Sigmoid colon (tissue), 7 donors: Measurements from ENCODE around the gene JPH4. TPM values are rescaled to one million over a fixed set of nuclear protein-coding genes. Genes with fewer than 3 reads are reported as not detected.

Experiments
- DNase-seq: peaks from one replicate; pipeline ENCODE4 v3.0.0-alpha.2; 2019
- H3K27ac ChIP-seq, 4 donors: fragments of 200-600 bp; sonication (generic); one replicate each; pipeline ENCODE4 v1.5.1; 2016 to 2019; ENCODE audit warnings: mild to moderate bottlenecking in 1 of 4
- H3K27me3 ChIP-seq, 3 donors: fragments of 200-600 bp; sonication (generic); one replicate each; pipeline ENCODE4 v1.5.1; 2019; ENCODE audit warnings: mild to moderate bottlenecking in 1 of 3
- H3K36me3 ChIP-seq, 4 donors: fragments of 200-600 bp; sonication (generic); one replicate each; pipeline ENCODE4 v1.5.1; 2016 to 2019
- H3K4me1 ChIP-seq, 4 donors: fragments of 200-600 bp; sonication (generic); one replicate each; pipeline ENCODE4 v1.5.1; 2017 to 2019
- H3K4me3 ChIP-seq, 4 donors: fragments of 200-600 bp; sonication (generic); one replicate each; pipeline ENCODE4 v1.5.1; 2017 to 2019; ENCODE audit warnings: mild to moderate bottlenecking in 2 of 4, moderate library complexity in 1 of 4
- H3K9me3 ChIP-seq, 4 donors: fragments of 200-600 bp in 3 of 4; sonication (generic) in 3 of 4; one replicate each; pipeline versions ENCODE4 v1.5.1 to v1.6.1; 2013 to 2019
- CTCF ChIP-seq, 4 experiments: fragments of 450-650 bp in 3 of 4; fragments of 200-600 bp in 1 of 4; IDR thresholded peaks; one replicate each; pipeline ENCODE4 v1.5.1; 2016 to 2019; ENCODE audit warnings: antibody characterized with exemption in 4 of 4, mild to moderate bottlenecking in 3 of 4, moderate library complexity in 2 of 4
- EP300 ChIP-seq, 4 donors: sonication (generic); formaldehyde crosslinking; IDR thresholded peaks; one replicate each; pipeline ENCODE4 v1.6.1; 2017; ENCODE audit warnings: antibody characterized with exemption in 4 of 4
- POLR2A ChIP-seq, 2 donors: fragments of 450-650 bp; IDR thresholded peaks; one replicate each; pipeline ENCODE4 v1.6.1; 2016; ENCODE audit warnings: antibody characterized with exemption in 2 of 2, mild to moderate bottlenecking in 2 of 2, moderate library complexity in 2 of 2
- POLR2AphosphoS5 ChIP-seq, 4 donors: sonication (generic); formaldehyde crosslinking; IDR thresholded peaks; one replicate each; pipeline ENCODE4 v1.6.1; 2017; ENCODE audit warnings: antibody characterized with exemption in 4 of 4
- WGBS, 2 donors: extraction: QIAGEN DNeasy Blood & Tissue Kit; methylation state at CpG; one replicate each; pipeline ENCODE4 v1.1.7; 2013; 5-methylcytosine and 5-hydroxymethylcytosine counted together
- intact Hi-C: fragments of 100-400 bp; cut with DNase I; formaldehyde crosslinking; loops from one replicate; pipeline ENCODE4 v1.15.1; 2023
- polyA plus RNA-seq, 3 donors: library from polyadenylated mRNA; stranded (reverse); fragments of 200-250 nt; gene quantifications; one replicate each; pipeline ENCODE4 v1.2.3, GENCODE V29; 2013
- total RNA-seq, 4 donors: library from RNA; depleted of rRNA; stranded (reverse); fragments of >200 nt; gene quantifications; one replicate each; pipeline ENCODE4 v1.1.0, GENCODE V29; 2016
- donor health status: healthy with polysubstance abuse.
- donor health status: Bipolar disorder and iron deficiency.
- donor health status: healthy.

Gene JPH4
- total and polyA plus RNA-seq, 7 donors, result 0.60 to 3.0 (median 1.6) TPM; not detected in 1

GRCh38 chr14:23529016-23529415 lies 49.6 kb downstream of the JPH4 start:
- Histone ChIP-seq H3K9me3 (no peaks in the 10 kb centered on the region), H3K27me3 (no peaks in the 10 kb centered on the region), H3K4me3 (no peak overlapping the region), H3K4me1 (no peaks in the 10 kb centered on the region), H3K27ac (no peak overlapping the region), H3K36me3 (peaks cover 0 to 14% (median 0%) of the 10 kb centered on the region in 4 donors)
- intact Hi-C loops, result no loop called here
- TF ChIP-seq EP300 (IDR thresholded peaks at IDR 0.05) (no peak), POLR2A (IDR thresholded peaks at IDR 0.05) (no peak), CTCF (IDR thresholded peaks at IDR 0.05) (no peak), POLR2AphosphoS5 (IDR thresholded peaks at IDR 0.05) (no peak)
- no peak for DNase-seq
- 89 to 97% methylated on average over 3 of the region's 3 CpGs for WGBS, 2 donors

- intact Hi-C loops, result no loop called here
- Histone ChIP-seq H3K4me1 (no peaks in the 10 kb centered on the region), H3K27me3 (no peaks in the 10 kb centered on the region), H3K36me3 (peaks cover 0 to 12% (median 0%) of the 10 kb centered on the region in 4 donors), H3K9me3 (no peaks in the 10 kb centered on the region), H3K4me3 (no peak overlapping the region), H3K27ac (no peak overlapping the region)
- TF ChIP-seq EP300 (IDR thresholded peaks at IDR 0.05) (no peak), CTCF (IDR thresholded peaks at IDR 0.05) (no peak), POLR2AphosphoS5 (IDR thresholded peaks at IDR 0.05) (no peak), POLR2A (IDR thresholded peaks at IDR 0.05) (no peak)
- DNase-seq, result no peak
- WGBS, 2 donors, result 85 to 88% methylated on average over 1 of the region's 1 CpG
These were observed 50.0 kb downstream of the JPH4 start for GRCh38 chr14:23528555-23528954.

- Histone ChIP-seq H3K9me3 (no peaks in the 10 kb centered on the region), H3K4me1 (no peaks in the 10 kb centered on the region), H3K27ac (no peak overlapping the region), H3K4me3 (no peak overlapping the region), H3K27me3 (no peaks in the 10 kb centered on the region), H3K36me3 (peaks cover 0 to 6% (median 0%) of the 10 kb centered on the region in 4 donors)
- WGBS, 2 donors, result 87 to 88% methylated on average over 8 of the region's 8 CpGs
- no peak for TF ChIP-seq EP300 (IDR thresholded peaks at IDR 0.05)
- no peak for TF ChIP-seq POLR2A (IDR thresholded peaks at IDR 0.05)
- TF ChIP-seq POLR2AphosphoS5 (IDR thresholded peaks at IDR 0.05), result no peak
- no peak for TF ChIP-seq CTCF (IDR thresholded peaks at IDR 0.05)
- no peak for DNase-seq
- intact Hi-C loops, result no loop called here
These were observed 53.0 kb downstream of the JPH4 start for GRCh38 chr14:23525611-23526010.

- Histone ChIP-seq H3K36me3 (peaks cover 0 to 6% (median 0%) of the 10 kb centered on the region in 4 donors), H3K4me3 (no peak overlapping the region), H3K4me1 (no peaks in the 10 kb centered on the region), H3K9me3 (no peaks in the 10 kb centered on the region), H3K27me3 (no peaks in the 10 kb centered on the region), H3K27ac (no peak overlapping the region)
- no peak for DNase-seq
- intact Hi-C loops, result no loop called here
- 95 to 96% methylated on average over 14 of the region's 14 CpGs for WGBS, 2 donors
- TF ChIP-seq POLR2AphosphoS5 (IDR thresholded peaks at IDR 0.05), result no peak
- no peak for TF ChIP-seq POLR2A (IDR thresholded peaks at IDR 0.05)
- TF ChIP-seq CTCF (IDR thresholded peaks at IDR 0.05), result no peak
- no peak for TF ChIP-seq EP300 (IDR thresholded peaks at IDR 0.05)
These were observed 53.6 kb downstream of the JPH4 start for GRCh38 chr14:23524954-23525353.
